CD4-positive, alpha-beta T cell treated with Interleukin-6 at 100 ng/mL for 8 hours (primary cell): ENCODE measurements around the gene AP1G1.
"Not testable (repeated sequence)": the region's sequence is repeated elsewhere in the genome, so short reads cannot be mapped to it uniquely, and the experiment has no call there.

Experiments
- DNase-seq: peaks from one replicate; pipeline ENCODE4 v3.0.0-alpha.2; 2020; ENCODE audit warnings: mixed read lengths, low spot score

Gene AP1G1

DNA sequence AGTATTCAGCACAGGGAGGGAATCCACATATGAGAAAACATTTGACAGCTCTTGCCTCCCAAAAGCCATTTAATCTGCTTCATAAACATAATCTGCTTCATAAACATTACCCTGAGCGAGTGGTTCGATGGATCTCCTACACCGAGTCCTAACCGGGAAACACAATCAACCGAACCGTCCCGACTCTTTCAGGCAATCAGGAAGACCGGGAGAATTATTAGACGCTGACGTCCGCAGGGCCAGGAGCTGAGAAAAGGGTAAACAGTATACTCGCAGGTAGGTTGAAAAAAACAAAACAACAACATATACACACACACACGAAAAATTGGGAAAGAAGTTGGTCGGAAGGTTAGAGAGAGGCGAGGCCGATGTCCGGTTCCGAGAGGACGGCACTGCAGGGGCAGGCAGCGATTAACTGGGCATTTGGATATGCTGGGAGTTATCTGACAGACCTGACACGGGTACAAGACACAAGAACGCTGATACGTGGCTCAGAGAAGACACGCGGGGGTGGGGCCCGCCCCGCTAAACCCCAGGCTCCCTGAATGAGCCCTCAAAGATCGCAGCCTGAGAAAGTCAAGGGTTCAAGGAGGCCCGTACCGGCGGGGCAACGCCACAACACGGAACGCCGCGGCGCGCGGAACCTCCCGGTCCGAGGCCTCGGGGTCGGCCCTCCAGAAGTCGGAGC lies 585 bp downstream of the AP1G1 start:
- peak; percentile 11 for DNase-seq

DNA sequence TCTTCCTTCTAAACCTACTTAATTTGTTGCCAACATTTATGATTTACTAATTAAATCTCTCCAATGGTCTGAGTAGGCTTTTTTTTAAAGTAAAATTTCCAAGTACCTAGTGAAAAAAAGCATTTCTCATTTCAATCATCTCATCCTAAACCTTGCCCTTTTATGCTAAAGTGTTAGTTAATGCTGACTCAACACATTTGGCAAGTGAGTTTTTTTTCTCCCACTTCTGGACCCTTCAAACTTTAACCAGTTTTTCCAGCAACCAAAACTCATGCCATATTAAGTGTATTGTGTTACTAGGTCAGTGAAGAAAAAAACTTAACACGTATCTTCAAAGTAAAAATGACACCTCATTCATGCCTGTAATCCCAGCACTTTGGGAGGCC lies 5.3 kb downstream of the AP1G1 start:
- DNase-seq = no peak

DNA sequence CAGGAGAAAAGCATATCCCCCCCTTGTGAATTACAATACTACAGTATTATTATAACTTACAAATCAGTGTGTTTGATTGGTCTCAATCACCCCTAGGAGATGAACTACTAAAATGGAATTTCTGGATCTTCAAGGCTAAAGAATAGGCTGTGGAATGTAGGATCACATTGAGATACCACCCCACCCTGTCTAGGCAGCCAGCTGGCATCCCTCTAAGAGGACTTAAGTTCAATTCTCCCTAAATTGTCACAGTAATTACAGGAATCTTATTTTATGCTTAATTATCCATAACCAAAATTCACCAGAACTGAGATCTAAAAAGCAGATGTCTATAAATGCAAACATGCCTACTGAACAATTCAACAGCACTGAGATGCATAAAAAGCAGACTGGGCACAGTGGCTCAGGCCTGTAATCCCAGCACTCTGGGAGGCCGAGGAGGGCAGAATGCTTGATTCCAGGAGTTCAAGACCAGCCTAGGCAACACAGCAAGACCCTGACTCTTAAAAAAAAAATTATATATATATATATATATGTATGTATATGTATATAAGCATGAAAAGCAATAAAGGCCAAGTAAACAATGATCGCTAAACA lies 12.0 kb downstream of the AP1G1 start:
- DNase-seq = no peak

DNA sequence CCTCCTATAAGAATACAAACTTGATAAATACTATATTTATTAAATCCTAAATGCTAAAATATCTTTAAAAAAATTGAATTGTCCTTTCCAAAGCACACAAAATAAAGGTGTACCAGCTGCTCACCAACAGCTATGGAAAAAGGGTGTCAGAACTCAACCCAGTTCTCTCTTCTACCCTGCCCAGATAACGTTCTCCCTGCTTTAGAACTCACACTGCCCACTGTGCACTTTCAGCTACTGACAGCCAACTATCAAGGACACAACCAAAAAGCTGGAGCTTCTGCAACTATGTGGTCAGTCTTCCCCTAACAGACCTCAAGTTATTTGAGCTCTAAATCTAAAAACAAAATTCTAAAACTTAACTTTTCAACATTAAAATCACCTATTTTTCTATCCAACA lies 13.7 kb downstream of the AP1G1 start:
- DNase-seq = no peak

DNA sequence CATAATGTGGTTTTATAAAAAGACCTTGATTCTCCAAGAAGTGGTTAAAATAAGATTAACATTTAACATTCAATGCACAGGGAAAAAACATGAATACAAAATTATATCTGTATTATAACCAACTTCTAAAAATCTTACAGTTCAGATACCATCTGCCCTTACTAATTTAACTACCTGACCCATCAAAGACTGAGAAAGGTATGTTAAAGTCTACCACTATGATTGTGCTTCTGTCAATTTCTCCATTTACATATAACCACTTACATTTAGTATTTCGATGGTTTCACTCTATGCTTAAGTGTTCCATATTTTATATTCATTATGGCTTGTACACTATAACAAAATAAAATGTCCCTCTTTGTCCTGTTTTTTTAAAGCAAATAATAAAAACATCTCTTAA lies 14.6 kb downstream of the AP1G1 start:
- no peak for DNase-seq

DNA sequence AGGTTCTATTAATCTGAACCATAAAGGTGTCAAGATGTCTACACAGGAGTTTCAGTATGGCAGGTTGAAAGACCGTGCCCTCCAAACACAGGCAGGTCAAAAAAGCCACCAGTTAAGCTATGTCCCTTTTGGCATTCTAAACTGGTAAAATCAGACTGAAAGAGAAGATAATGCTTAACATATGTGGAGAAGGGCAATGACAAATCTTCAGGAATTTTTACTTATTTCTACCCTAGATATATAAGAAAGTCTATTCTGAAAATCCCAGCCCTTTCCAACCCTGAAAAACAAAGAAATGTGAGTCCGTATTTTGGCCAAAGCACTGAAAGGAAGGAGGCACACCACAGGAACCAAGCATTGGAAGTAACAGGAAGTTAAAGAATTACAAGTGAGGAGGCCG lies 16.5 kb downstream of the AP1G1 start:
- no peak for DNase-seq

DNA sequence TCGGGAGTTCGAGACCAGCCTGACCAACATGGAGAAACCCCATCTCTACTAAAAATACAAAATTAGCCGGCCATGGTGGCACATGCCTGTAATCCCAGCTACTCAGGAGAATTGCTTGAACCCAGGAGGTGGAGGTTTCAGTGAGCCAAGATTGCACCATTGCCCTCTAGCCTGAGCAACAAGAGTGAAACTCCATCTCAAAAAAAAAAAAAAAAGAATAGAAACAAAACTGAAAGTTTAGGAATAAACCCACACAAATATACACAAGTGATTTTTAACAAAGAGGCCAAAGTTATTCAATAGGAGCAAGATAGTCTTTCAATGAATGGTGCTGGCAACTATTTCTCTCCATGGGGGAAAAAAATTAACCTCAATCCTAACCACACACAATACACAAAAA lies 18.3 kb downstream of the AP1G1 start:
- DNase-seq = not testable (repeated sequence)

DNA sequence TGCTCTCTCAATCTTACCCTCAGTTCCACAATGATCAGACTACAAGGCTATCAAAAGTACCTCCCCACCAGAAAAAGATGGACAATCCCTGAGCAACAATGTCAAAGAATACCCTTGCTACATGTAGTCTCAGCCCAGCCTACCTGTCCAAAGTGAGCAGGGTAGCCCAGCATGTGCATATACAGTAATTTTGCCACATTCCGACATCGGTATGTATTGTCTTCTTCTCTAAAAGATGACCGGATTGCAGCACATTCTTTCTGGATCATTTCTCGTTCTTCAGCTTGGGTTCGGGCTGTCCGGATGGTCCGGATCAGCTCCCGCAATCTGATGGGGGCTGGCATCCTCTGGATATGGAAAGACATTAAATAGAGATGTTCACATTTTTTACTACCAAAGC lies 19.5 kb downstream of the AP1G1 start:
- DNase-seq = no peak

DNA sequence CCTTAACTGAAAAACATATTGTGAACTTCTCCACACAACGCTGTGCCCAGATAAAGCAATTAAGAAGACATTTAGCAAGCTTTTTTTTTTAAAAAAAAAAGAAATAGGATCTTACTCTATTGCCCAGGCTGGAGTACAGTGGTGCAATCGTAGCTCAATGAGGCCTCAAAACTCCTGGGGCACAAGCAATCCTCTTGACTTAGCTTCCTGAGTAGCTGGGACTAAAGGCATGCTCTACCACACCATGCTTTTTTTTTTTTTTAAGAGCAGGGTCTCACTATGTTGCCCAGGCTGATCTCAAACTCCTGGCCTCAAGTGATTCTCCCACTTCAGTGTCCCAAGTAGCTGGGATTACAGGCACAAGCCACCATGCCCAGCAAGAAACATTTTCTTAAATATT lies 20.1 kb downstream of the AP1G1 start:
- no peak for DNase-seq

DNA sequence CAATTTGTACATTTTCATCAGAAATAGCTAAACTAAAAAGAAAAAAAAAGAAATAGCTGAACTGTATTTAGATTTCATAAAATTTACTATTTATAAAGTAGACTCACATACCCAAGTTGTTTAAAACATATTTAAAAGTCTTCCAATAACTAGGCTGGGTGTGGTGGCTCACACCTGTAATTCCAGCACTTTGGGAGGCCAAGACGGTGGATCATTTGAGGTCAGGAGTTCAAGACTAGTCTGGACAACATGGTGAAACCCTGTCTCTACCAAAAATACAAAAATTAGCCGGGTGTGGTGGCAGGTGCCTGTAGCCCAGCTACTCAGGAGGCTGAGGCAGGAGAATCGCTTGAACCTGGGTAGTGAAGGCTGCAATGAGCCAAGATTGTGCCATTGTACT lies 23.5 kb downstream of the AP1G1 start:
- not testable (repeated sequence) for DNase-seq

DNA sequence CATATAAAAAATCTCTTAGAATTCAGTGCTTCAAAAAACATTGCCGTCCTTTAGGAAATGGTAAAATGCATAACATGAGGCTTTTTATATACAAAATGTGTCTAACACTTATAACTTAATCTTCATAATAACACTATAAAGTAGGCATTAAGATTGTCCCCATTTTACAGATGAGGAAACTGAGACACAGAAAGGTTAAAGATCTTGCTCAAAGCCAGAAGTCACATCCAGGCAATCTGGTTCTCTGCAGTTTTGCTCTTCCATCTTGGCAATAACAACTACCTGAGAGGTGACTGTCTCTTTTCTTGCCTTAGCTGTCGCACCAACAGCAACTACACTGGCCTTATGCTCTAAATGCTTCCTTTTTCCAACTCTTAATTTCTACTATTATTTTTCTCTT lies 24.5 kb downstream of the AP1G1 start:
- DNase-seq = no peak

DNA sequence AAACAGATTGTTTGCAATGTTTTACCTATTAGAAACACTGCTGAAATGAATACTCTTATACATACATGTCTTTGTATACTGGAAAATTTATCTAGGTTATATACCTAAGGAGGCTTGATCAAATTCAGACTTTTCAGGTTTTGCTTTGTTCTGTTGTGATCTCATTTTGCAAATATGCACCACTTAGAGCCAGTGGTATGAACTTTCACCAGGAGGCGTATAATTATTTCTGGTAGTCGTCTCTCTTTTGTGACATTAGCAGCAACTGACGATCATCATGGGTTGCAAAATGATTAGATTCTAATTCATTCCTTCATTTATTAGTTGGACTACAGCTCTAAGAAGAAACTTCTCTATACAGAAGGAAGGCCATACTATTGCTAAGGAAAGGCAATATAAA lies 26.9 kb downstream of the AP1G1 start:
- DNase-seq = no peak

DNA sequence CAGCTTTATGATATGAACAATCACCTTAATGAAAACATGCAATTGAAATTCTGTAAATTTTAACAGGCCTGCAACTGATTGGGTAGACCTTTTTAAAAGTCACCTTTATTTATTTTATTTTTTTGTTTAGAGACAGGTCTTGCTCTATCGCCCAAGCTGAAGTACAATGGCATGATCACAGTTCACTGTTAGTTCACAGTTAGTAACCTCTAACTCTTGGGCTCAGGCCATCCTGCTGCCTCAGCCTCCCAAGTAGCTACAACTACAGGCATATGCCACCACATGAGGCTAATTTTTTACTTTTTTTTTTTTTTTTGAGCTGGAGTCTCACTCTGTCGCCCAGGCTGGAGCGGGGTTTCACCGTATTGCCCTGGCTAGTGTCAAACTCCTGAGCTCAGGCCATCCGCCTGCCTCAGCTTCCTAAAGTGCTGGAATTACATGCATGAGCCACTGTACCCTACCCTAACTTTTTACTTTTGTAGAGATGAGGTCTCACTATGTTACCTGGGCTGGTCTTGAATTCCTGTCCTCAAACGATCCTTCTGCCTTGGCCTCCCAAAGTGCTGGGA lies 28.0 kb downstream of the AP1G1 start:
- no peak for DNase-seq

DNA sequence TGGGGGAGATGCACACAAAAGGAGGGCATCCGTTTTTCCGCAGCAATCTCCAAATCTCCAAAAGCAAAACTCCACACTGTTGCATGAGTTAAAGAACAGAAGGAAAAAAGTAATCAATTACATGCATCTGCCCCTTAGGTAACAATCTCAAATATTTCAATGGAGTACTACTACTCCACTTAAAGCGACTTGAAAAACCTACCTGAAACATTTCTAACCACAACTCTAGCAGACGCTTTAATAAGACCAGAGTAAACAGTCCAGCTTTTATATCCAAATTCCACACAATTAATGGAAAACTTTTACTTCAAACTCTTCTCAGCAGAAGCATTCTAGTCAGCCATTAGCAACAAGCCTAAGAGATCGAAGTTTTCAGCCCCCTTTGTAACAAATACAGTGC lies 29.9 kb downstream of the AP1G1 start:
- DNase-seq = no peak

DNA sequence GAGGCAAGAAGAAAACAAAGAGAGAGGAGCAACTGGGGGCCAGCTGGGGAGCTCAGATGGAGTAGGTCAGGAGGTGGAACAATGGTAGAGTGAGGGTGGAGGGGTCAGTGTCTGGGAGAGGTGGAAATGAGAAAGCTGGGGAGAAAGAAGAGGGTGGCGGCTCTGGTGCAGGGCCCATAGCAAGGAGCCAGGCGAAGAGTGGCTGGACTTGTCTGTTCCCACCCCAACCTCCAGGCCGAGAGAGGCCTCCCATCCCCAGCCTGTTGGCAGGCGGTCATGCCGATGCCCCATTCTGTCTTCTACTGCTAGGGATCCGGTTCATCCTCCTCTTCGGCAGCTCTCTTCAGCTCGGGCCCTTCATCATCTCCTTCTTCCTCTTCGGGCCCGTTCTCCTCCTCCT lies 31.3 kb downstream of the AP1G1 start:
- DNase-seq = no peak

DNA sequence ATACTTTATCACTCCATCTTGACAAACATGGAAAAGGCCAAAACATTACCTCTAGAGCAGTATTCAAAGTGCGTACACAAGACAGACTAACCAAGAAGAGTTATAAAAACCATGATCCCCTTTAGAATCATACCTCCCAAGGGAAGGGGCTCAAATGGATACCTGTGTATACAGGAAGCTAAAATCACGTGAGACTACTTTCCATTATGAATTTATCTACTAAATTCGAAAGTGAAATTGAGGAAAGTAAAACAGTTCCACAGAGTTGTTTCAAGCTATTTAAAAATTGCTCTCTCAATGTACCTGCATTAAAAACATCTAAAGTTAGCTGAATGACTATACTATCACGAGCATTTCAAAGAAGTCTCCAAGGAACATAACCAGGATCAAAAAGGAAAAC lies 32.7 kb downstream of the AP1G1 start:
- no peak for DNase-seq

DNA sequence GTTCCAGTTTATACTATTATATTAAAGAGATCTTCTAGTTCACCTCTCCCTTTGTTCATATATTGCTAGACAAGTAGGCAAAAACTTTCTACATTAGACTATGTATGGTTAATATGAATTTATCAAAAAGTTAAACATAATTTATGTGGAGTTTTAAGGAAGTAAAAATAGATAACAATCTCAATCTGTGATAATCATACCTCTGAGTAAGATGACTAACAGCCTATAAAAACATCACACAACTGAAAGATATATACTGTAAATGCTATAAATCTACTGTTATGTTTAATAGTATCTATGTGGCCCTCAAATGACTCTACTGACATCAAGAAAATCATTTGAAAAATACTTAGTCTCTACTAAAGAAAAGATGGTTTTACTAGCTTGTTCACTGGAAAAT lies 37.1 kb downstream of the AP1G1 start:
- no peak for DNase-seq

DNA sequence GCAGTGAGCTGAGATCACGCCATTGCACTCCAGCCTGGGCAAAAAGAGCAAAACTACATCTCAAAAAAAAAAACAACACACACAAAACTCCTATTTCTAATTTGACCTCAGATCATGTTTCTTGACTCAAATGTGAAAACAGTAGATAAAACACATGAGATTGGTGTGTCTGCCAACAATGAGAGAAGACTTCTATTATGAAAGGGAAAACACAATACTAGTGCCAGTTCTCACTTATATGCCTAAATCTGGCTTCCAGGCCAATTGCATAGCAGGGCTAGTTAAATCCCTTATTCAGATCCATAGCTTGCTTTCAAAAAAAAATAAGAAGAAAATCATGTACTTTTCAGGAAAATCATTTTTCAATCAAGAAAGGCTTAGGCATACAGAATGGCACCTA lies 39.4 kb downstream of the AP1G1 start:
- DNase-seq = no peak

DNA sequence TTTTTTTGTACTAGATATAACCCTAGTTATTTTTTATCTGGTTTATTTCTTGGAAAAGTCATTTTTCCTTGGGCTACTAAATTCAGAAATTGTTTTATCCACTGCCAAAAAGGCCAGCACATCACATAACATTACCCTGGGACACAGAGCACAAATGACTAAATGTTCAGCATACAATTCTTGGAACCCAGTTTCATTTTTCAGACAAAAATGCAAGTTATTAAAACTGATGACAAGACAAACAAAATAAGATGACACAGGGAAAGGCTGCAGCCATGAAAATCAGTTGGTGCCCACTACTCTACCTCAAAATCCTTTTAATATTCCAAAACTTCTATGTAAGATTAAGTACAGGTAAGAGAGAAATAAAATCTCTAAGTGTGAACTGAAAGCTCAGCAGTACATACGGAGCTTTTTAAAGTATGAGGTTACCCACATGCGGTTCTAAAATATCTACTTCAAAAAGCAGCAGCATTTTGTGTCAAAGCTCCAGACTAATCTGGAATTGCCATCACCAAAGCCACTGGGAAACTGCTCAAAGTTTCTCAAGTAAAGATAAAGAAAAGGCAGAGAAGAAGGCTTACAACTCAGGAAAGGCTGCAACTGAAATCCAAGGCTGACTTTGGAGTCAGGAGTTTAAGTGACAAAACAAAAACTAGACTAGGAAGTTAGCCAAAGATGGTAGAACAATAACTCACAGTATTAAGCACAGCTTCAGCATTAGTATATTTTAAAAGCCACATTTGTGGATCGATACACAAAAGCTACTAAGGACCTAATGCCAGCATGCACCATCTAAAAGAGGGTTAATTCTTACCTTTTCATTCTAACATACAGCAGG lies 41.4 kb downstream of the AP1G1 start:
- no peak for DNase-seq

DNA sequence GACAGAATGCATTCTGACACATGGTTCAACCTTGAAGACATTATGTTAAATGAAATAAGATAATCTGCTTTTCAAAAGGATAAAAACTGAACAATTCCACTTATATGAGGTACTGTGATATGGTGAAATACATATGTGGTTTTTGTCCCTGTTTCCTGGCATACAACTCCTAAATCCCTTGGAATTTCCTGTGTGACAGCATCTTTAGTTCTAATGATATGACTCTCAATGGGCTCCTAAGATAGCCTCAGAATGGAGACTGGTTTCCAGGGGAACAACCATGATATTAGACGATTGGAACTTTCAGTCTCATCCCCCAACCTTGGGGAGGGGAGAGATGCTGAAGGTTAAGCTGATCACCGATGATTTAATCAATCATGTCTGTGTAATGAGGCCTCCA lies 46.4 kb downstream of the AP1G1 start:
- no peak for DNase-seq

DNA sequence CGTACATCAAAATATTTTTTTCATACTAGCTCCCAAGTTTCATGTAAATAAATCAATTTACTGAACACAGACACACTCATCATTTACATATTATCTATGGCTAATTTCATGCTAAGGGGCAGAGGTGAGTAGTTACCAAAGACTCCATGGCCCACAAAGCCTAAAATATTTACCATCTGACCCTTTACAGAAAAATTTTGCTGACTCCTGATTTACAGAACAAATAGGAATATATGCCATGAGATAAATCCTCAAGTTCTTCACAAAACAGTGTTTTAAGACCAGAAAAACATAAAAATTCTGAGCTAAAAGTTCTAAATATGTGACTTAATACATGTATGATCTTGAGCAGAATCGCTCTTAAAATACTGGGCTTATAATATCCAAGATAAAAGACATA lies 47.5 kb downstream of the AP1G1 start:
- DNase-seq = no peak

DNA sequence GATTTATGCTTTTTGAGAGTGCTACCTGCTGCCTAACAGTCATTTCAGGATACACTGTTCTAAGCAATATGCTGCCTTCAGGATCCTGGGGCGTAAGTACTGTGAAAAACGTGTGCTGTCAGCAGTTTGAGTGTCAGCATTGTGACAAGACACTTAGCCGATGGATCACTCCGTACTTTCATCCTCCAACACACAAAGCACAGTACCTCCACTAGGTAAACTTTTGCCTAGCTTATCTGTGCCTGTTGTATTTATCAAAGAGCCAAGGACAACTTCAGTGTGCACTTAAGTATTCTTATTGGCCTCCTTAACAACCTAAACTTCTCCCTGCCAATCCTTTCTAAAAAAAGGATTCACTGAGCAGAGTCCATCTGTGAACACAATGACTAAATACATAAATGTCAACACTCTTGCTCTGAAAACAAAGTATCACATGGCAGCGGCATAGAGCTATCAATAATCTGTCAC lies 50.3 kb downstream of the AP1G1 start:
- DNase-seq = no peak

DNA sequence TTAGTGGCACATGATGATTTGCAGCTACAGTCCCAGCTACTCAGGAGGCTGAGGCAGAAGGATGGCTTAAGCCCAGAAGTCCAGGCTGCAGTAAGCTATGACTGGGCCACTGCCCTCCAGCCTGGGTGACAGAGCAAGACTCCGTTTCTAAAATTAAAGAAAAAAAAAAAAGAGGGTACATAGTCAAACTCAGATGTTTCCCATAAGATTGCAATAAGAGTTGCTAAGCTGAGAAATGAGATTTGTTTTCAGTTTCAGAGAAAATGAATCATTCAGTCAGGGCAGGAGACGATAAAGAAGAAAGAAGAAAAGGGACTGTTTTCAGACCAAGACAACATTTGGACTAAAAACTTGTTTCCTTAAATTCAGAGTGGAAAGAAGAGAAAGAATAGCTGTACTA lies 54.0 kb downstream of the AP1G1 start:
- DNase-seq = no peak
